Heart right ventricle (tissue), 16 donors: ENCODE results near the gene U2AF1L4. TPM values are rescaled to one million over a fixed set of nuclear protein-coding genes. Genes with fewer than 3 reads are reported as not detected.

Experiments used
- ATAC-seq, 8 donors: fragments of 200-7000 bp; cut with Tn5 transposase; one replicate each; pipeline ENCODE4 v1.9.1; 2020; ENCODE audit warnings: mild to moderate bottlenecking in 8 of 8, moderate library complexity in 8 of 8, moderate number of reproducible peaks in 1 of 8
- DNase-seq, 2 donors: peaks; one replicate each; pipeline ENCODE4 v3.0.0-alpha.2; 2020
- H3K27ac ChIP-seq, 10 donors: fragments of 200-600 bp; sonication (generic) in 2 of 10; one replicate each; pipeline versions ENCODE4 v1.5.0 to v1.8.0; 2020 to 2022; ENCODE audit warnings: mild to moderate bottlenecking in 3 of 10
- H3K27me3 ChIP-seq, 7 donors: fragments of 200-600 bp; one replicate each; pipeline ENCODE4 v1.8.0; 2021 to 2022; ENCODE audit warnings: mild to moderate bottlenecking in 2 of 7
- H3K36me3 ChIP-seq, 9 donors: fragments of 200-600 bp; sonication (generic) in 1 of 9; one replicate each; pipeline versions ENCODE4 v1.5.0 to v1.8.0; 2020 to 2022; ENCODE audit warnings: mild to moderate bottlenecking in 2 of 9
- H3K4me1 ChIP-seq, 9 donors: fragments of 200-600 bp; sonication (generic) in 1 of 9; one replicate each; pipeline versions ENCODE4 v1.5.0 to v1.8.0; 2020 to 2022; ENCODE audit warnings: mild to moderate bottlenecking in 4 of 9
- H3K4me3 ChIP-seq, 10 donors: fragments of 200-600 bp; sonication (generic) in 2 of 10; one replicate each; pipeline versions ENCODE4 v1.5.0 to v1.8.0; 2020 to 2022; ENCODE audit warnings: mild to moderate bottlenecking in 7 of 10, moderate library complexity in 2 of 10
- H3K9me3 ChIP-seq, 11 donors: fragments of 200-600 bp in 10 of 11; sonication (generic) in 2 of 11; one replicate each; pipeline versions ENCODE4 v1.5.0 to v1.8.0; 2013 to 2022; ENCODE audit warnings: mild to moderate bottlenecking in 2 of 11, control low read depth in 1 of 11, moderate library complexity in 1 of 11
- CTCF ChIP-seq, 9 donors: fragments of 200-600 bp; sonication (generic) in 2 of 9; IDR thresholded peaks; one replicate each; pipeline versions ENCODE4 v1.5.0 to v1.8.0; 2021 to 2022; ENCODE audit warnings: antibody characterized with exemption in 9 of 9, mild to moderate bottlenecking in 5 of 9, moderate library complexity in 1 of 9
- WGBS, 2 donors: extraction: QIAGEN DNeasy Blood & Tissue Kit; methylation state at CpG; one replicate each; pipeline ENCODE4 v1.1.7; 2013; ENCODE audit warnings: inconsistent platforms in 1 of 2; 5-methylcytosine and 5-hydroxymethylcytosine counted together
- intact Hi-C, 10 donors: fragments of 100-400 bp; cut with DNase I; formaldehyde crosslinking; loops; one replicate each; pipeline versions ENCODE4 v1.11.1 to v1.14.2; 2022
- polyA plus RNA-seq, 2 donors: library from polyadenylated mRNA; stranded (reverse); fragments of 200-250 nt; gene quantifications; one replicate each; pipeline ENCODE4 v1.2.3, GENCODE V29; 2013
- total RNA-seq, 10 donors: library from RNA; stranded (reverse); fragmentation: NEBNext Ultra II Directional in 3 of 10; extraction: Animal tissue kit (Norgen Biotek cat#: 25700) in 3 of 10; gene quantifications; one replicate each; pipeline versions ENCODE4 v1.2.1 to v1.2.4, GENCODE V29; 2021 to 2023
- donor health status: Arrhythmogenic right ventricular cardiomyopathy.
- donor health status: ischemic (EF 13 %, LVEDD 7.1; RV severe dilation, severe dysfunction).
- donor health status: healthy with polysubstance abuse.
- donor health status: DM: no; HTN: yes; CAD: no.
- donor health status: DM: no; HTN: no; CAD: no.
- donor health status: ischemic (EF 25% LVEDD 6.9; RV normal size, moderate dysfunction).
- donor health status: ischemic (EF 25% LVEDD 5.7; RV mildly dilated, moderate dysfunction).
- donor health status: healthy.
- donor health status: DM: yes; HTN: yes; CAD: no.
- donor health status: Ischemic cardiomyopathy.
- donor health status: ischemic (EF 35%, LVEDD 5.7; RV mildly dilated, moderate dysfunction).
- donor health status: nonischemic (EF 11% LVEDD 7.7; RV severe dilation, severe dysfunction).
- donor health status: DM: yes; HTN: yes; CAD: no.
- donor health status: PGD.
- donor health status: ischemic (EF 29% LVEDD 5.4; RV normal size, mild dysfunction).
- donor health status: nonischemic (EF 23%, LVEDD 6.1; RV moderate dilation, normal function).

The U2AF1L4 gene
- total and polyA plus RNA-seq, 12 donors, result 11.5 to 57.7 (median 20.3) TPM

- Histone ChIP-seq H3K4me3 (peak overlapping the region; percentile 56 to 99 (median 82)), H3K36me3 (peaks cover 0 to 43% (median 18%) of the 10 kb centered on the region in 9 donors), H3K9me3 (peaks cover 0 to under 1% (median 0%) of the 10 kb centered on the region in 11 donors), H3K4me1 (peaks cover 4 to 59% (median 37%) of the 10 kb centered on the region in 9 donors), H3K27ac (peak overlapping the region; percentile 88 to 99 (median 98)), H3K27me3 (peaks cover 0 to 15% (median 0%) of the 10 kb centered on the region in 7 donors)
- 7 to 14% methylated on average over 68 to 74 of the region's 74 CpGs for WGBS, 2 donors
- peak; percentile 88 to 93 for DNase-seq
- ATAC-seq, result peak; percentile 18 to 50 (median 36)
- no peak for TF ChIP-seq CTCF (IDR thresholded peaks at IDR 0.05)
- intact Hi-C loops, result loop anchor here in 1 of 10 donors (5.0 kb wide), 1 partner anchor 177 kb away; no protein-coding TSS in a partner anchor
Measured at GRCh38 chr19:35755550-35756376, 10.5 kb upstream of the U2AF1L4 start.

- peak overlapping the region; percentile 88 to 99 (median 98) for H3K27ac ChIP-seq
- WGBS, 2 donors, result 33 to 39% methylated on average over 11 to 17 of the region's 17 CpGs
- no peaks in the 10 kb centered on the region for H3K9me3 ChIP-seq
- peak overlapping the region in 9 of 10 donors; percentile 71 to 99 (median 85) for H3K4me3 ChIP-seq
- ATAC-seq (peak in 2 of 8 donors; percentile 2 to 27), DNase-seq (no peak)
- H3K27me3 ChIP-seq, result peaks cover 0 to 15% (median 0%) of the 10 kb centered on the region in 7 donors
- peaks cover 4 to 61% (median 40%) of the 10 kb centered on the region in 9 donors for H3K4me1 ChIP-seq
- H3K36me3 ChIP-seq, result peaks cover 0 to 36% (median 18%) of the 10 kb centered on the region in 9 donors
- no peak for TF ChIP-seq CTCF (IDR thresholded peaks at IDR 0.05)
- intact Hi-C loops, result loop anchor here in 1 of 10 donors (5.0 kb wide), 1 partner anchor 177 kb away; no protein-coding TSS in a partner anchor
Measured at GRCh38 chr19:35755131-35755549, 9.9 kb upstream of the U2AF1L4 start.

- peaks cover 0 to 15% (median 0%) of the 10 kb centered on the region in 7 donors for H3K27me3 ChIP-seq
- H3K27ac ChIP-seq, result peak overlapping the region; percentile 88 to 99 (median 98)
- H3K9me3 ChIP-seq, result no peaks in the 10 kb centered on the region
- intact Hi-C loops, result loop anchor here in 2 of 10 donors (5.0 kb wide), 2 partner anchors 37 to 178 kb away; partner anchors contain the start of gene KMT2B (in 1 of the 2)
- no peak for ATAC-seq
- peaks cover 4 to 67% (median 42%) of the 10 kb centered on the region in 9 donors for H3K4me1 ChIP-seq
- TF ChIP-seq CTCF (IDR thresholded peaks at IDR 0.05), result no peak
- peaks cover 0 to 32% (median 18%) of the 10 kb centered on the region in 9 donors for H3K36me3 ChIP-seq
- WGBS, 2 donors, result 81 to 84% methylated on average over 13 of the region's 13 CpGs
- peak overlapping the region in 4 of 10 donors; percentile 71 to 89 (median 86) for H3K4me3 ChIP-seq
- no peak for DNase-seq
Measured at GRCh38 chr19:35754370-35755130, 9.3 kb upstream of the U2AF1L4 start.
